ENCODE results near the gene LINC00632.

- TF ChIP-seq CTCF (IDR thresholded peaks at IDR 0.05): no peak
- no peak for TF ChIP-seq POLR2A (IDR thresholded peaks at IDR 0.05)
- TF ChIP-seq POLR2AphosphoS5 (IDR thresholded peaks at IDR 0.05): no peak
Observed at GRCh38 chrX:140775211-140775610, 65.7 kb downstream of the LINC00632 start.

Data from breast epithelium (tissue), 3 donors.